Stimulated activated naive CD8-positive, alpha-beta T cell treated with anti-CD3 and anti-CD28 coated beads, Interleukin-15, Interleukin-2, amounts not matched to agents 100 U/mL and 50 U/mL, for 24 hours (primary cell): ENCODE measurements around the gene AK6.
A peak's percentile ranks its signal among the peaks of the same experiment; 100 is the strongest.
"Not testable (repeated sequence)": the region's sequence is repeated elsewhere in the genome, so short reads cannot be mapped to it uniquely, and the experiment has no call there.

Experiments used
- ATAC-seq: fragments of 150-1000 bp; cut with Tn5 transposase; one replicate; pipeline ENCODE4 v1.10.0; 2021
- DNase-seq: peaks from one replicate; pipeline ENCODE4 v3.0.0; 2021

AK6 gene

GRCh38 chr5:69369340-69370121 lies at the start of gene AK6, which contains the start of the genes RAD17 and TAF9:
Gene AK6 (minus strand): TSS chr5:69369520. CDS start chr5:69369490, 30 bp downstream.
Gene RAD17 (plus strand): TSS chr5:69369818. CDS start chr5:69372209, 2,391 bp downstream.
Gene TAF9 (minus strand): TSS chr5:69369520. CDS start chr5:69365737, 3,783 bp downstream.
- peak; percentile 95 for DNase-seq
- ATAC-seq, result peak; percentile 98

GRCh38 chr5:69418554-69418953 lies 49.2 kb upstream of the AK6 start:
- ATAC-seq (no peak), DNase-seq (no peak)

GRCh38 chr5:69416699-69417098 lies 47.4 kb upstream of the AK6 start:
- DNase-seq, result no peak
- no peak for ATAC-seq

DNA sequence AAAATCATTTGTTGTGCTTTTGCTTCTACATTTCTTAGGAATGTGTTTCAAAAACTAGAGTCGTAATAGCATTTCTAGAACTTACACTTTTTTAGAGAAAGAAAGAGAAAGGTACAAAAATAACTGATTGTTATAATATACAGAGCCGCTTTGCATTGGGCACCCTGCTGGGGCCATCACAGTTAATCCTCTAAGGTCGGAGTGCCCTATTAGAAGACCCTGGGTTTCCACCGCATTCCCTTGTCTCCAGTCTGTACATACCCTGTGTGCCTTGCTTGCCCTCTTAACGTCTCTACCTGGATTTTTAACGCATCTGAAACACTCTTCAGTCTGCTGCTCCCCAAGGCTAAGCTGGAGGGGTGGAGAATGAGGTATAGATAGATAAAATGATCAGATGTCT lies 46.9 kb upstream of the AK6 start:
- DNase-seq (no peak), ATAC-seq (no peak)

GRCh38 chr5:69415584-69415958 lies 46.3 kb upstream of the AK6 start:
- no peak for DNase-seq
- ATAC-seq, result no peak

DNA sequence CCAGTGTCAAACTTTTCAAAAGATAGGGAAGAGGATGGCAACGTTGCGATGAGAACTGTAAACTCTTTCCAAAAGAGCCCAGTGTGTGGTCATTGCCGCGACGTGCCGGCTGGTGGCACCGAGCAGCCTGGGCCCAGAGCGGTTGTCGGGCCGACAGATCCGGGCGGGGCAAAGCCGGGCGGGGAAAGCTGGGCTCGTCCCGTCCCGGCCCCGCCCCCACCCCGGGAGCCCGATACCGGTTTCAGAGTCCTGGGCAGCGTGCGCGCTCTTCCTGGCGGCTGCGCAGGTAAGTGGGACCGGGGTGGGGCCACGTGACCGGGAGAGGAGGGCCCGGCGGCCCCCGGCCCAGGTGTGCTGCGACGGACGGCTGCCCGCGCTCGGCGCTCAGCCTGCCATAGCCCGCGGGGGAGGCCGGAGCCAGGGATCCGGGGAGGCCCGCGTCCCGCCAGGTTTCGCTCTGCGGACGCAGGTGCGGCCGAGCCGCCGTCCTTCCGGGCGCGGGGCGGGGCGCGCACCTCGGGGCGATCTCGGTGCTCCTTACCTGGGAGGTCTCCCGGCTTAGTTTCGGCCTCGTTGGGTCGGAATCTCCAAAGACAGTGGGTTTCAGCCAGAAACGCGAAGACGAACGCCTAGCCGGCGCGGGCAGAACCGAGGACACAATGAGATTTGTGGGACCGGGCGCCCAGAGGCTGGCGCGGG lies 45.7 kb upstream of the AK6 start, which contains the start of gene MARVELD2:
MARVELD2 (plus strand) TSS at position 232 of the 699 bp plus-strand sequence. CDS start 4,270 bp downstream, outside the sequence.
- DNase-seq, result peak; percentile 56
- peak; percentile 63 for ATAC-seq

DNA sequence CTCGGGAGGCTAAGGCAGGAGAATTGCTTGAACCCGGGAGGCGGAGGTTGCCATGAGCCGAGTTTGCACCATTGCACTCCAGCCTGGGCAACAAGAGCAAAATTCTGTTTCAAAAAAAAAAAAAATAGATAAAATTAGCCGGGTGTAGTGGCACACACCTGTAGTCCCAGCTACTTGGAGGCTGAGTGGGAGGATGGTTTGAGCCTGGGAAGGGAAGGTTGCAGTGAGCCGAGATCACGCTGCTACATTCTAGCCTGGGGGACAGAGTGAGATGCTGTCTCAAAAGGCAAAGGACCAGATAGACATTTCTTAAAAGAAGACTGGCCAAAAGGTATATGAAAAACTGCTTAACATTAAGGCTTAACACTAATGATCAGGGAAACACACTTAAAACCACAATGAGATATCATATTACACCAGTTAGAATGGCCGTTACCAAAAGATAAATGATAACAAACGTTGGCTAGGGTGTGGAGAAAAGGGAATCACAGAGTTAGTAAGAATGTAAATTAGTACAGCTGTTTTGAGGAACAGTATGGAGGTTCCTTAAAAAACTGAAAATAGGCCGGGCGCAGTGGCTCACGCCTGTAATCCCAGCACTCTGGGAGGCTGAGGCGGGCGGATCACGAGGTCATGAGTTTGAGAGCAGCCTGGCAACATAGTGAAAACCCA lies 35.5 kb upstream of the AK6 start:
- ATAC-seq (no peak), DNase-seq (no peak)

- ATAC-seq (no peak), DNase-seq (no peak)
Measured at GRCh38 chr5:69378376-69378775, 9.1 kb upstream of the AK6 start.

DNA sequence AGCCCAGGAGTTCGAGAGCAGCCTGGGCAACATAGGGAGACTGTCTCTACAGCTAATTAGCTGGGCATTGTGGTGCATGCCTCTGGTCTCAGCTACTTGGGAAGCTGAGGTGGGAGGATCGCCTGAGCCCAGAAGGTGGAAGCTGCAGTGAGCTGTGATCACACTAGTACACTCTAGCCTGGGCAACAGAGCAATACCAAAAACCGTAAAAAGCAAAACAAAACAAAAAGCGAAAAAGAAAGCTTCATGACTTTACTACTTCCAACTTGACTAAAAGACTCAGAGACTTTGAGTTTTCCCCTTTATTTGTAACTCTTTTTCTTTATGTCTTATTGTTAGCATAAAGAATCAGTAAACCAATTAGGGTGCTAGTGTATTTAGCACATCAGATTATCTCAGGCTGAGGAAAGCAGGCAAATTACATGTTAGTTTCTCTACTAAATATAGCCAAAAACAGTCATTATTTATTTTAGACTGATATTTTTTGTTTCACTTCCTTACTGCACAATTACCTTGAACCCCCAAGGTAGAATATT lies 5.7 kb upstream of the AK6 start:
- ATAC-seq, result no peak
- no peak for DNase-seq

DNA sequence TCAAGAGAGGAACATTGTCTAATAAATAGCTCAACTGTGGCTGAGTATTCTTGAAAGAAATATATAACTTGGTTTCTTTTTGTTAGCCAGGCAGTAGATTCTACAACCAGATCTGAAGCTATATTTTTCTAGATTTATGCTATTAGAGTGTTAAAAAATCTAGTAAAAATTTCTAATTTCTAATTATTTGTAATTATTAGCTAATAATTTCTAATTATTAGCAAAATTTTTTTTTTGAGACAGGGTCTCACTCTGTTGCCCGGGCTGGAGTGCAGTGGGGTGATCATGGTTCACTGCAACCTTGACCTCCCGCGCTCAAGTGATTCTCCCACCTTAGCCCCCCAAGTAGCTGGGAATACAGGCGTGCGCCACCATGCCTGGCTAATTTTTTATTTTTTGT lies 3.1 kb upstream of the AK6 start:
- DNase-seq, result no peak
- ATAC-seq, result no peak

DNA sequence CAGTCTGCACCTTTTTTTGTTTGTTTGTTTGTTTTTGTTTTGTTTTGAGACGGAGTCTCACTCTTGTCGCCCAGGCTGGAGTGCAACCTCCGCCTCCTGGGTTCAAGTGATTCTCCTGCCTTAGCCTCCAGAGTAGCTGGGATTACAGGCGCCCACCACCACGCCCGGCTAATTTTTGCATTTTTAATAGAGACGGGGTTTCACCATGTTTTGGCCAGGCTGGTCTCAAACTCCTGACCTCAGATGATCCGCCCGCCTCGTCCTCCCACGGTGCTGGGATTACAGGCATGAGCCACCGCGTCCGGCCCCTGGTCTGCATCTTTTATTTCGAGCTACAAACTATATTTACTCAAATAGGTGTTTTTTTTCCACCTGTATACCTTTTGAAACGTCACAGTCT lies 1.0 kb upstream of the AK6 start:
- peak; percentile 22 for DNase-seq
- not testable (repeated sequence) for ATAC-seq

DNA sequence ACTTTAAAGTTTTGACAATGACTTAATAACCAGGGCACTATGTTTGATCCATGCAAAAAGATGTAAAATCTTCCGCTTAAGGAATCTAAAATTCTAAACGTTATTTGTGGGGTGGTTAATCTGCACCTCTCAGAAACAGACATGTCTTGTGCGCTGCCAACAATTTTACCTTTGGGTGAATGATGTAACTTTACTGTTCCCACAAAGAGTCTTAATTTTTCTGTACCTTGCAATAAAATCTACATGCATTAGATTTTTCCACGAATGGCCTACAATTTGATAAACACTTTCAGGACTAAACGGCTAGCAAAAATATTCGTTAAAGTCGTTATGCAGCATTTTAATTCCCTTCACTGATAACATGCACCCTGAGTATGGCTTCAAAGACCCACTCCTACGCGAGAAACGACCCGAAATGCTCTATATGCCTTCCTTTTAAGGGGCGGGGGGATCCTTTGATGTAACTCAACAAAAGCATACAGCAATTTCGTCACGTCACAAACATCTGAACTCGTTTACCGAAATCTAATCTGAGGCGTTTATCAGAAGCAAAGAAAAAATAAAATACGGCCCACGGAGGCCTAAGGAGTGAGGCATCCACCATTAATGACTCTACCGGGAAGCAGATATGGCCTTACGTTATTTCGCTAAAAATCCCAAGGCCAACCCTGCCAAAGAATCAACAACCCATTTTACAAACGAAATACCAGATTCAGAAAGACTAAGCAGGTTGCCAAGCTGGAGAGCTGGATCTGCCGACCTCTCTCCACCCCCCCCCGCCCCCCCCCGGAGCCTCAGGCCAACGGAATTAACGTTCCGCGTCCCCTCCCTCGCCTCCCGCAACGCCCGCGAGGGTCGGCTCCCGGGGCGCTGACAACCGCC lies 621 bp downstream of the AK6 start:
- no peak for ATAC-seq
- peak; percentile 26 for DNase-seq

DNA sequence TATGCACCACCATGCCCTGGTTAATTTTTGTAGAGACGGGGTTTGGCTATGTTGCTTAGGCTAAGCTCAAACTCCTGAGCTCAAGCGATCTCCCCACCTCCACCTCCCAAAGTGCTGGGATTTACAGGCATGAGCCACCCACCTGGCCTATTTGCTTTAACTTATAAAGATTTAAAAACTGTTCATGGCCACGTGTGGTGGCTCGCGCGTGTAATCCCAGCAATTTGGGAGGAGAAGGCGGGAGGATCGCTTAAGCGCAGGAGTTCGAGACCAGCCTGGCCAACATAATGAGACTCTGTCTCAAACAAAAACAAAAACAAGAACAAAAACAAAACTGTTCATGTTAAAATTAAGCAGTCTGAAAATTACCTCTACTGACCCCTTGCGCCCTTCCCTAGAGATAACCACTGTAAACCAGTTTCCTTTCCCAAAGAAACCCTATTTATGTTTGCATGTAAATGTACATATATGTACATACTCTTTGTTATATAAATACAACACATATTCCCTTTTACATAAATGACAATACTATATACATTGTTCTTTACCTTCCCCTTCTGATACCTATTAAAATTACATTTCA lies 1.5 kb downstream of the AK6 start:
- no peak for ATAC-seq
- DNase-seq, result no peak

DNA sequence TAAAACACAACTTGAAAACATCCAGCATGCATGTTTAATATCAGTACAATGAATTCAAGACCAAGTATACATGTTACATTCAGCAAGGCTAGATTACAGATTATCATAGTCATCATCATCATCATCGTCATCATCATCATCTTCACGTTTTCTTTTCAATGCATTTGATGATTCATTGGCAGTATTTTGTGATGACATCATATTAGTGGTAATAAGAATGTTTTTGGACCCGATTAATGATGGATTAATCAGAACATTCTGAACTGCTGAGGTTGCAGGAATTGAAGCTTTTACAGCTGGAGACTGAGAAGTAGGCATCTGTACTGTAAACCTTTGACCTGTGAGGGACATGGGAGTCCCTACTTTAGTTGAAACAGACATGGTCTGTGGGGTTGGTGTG lies 4.5 kb downstream of the AK6 start:
- no peak for DNase-seq
- no peak for ATAC-seq

DNA sequence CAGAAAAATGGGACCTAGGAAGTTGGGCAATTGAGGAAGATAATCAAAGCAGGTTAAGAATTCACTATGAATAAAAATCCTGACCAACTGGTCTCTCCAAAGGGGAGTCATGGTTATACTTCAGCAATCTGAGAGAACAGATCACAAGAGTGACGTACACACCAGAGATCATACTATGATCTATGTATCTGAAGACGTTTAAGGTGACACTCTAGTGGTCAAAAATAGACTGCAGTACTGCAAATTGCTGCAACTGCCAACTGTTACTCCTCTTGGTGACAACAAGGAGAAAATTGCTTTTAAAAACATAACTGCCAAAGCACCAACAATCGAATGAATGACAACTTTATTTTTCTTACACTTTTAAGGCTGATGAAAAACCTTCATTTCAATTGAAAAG lies 4.9 kb downstream of the AK6 start:
- DNase-seq (no peak), ATAC-seq (no peak)

GRCh38 chr5:69360442-69360841 lies 8.9 kb downstream of the AK6 start:
- DNase-seq (no peak), ATAC-seq (no peak)

GRCh38 chr5:69359699-69360098 lies 9.6 kb downstream of the AK6 start:
- DNase-seq (no peak), ATAC-seq (no peak)

GRCh38 chr5:69350664-69351063 lies 18.7 kb downstream of the AK6 start:
- DNase-seq (no peak), ATAC-seq (no peak)

DNA sequence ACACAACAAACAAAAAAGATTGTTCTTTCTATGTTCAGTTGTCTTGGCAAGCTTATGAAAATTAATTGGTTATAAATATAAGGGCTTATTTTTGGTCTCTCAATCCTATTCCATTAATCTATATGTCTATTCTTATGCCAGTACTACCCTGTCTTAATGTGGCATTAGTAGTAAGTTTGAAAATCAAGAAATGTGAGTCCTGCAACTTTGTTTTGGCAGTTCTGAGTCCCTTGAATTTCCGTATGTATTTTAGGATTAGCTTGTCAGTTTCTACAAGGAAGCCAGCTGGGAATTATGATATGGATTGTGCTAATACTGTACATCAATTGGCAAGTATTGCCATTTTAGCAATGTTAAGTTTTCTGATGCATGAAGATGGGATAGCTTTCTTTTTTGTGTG lies 26.2 kb downstream of the AK6 start:
- DNase-seq (no peak), ATAC-seq (no peak)

GRCh38 chr5:69341520-69342161 lies 27.7 kb downstream of the AK6 start:
- ATAC-seq (no peak), DNase-seq (no peak)
